ACHN (cell line): ENCODE measurements around the gene RHOC.

Experiments used
- DNase-seq: peaks from one replicate; pipeline ENCODE4 v3.0.0-alpha.2; 2015
- in situ Hi-C: cut with HindIII; loops from 2 replicates; pipeline ENCODE4 v1.10.0; 2017; ENCODE audit warnings: low sequenced_read_pairs, low pct_ligation_motif_present, low pct_unique_long_range_greater_than_20kb

Gene RHOC

GRCh38 chr1:112704934-112705627, 1.8 kb downstream of the RHOC start:
- in situ Hi-C loops: no loop called here
- DNase-seq: peak; percentile 89

GRCh38 chr1:112704391-112704933, 2.5 kb downstream of the RHOC start:
- no peak for DNase-seq
- in situ Hi-C loops: no loop called here

- no peak for DNase-seq
- in situ Hi-C loops: no loop called here
These were observed 3.2 kb downstream of the RHOC start for GRCh38 chr1:112703706-112704105.

DNA sequence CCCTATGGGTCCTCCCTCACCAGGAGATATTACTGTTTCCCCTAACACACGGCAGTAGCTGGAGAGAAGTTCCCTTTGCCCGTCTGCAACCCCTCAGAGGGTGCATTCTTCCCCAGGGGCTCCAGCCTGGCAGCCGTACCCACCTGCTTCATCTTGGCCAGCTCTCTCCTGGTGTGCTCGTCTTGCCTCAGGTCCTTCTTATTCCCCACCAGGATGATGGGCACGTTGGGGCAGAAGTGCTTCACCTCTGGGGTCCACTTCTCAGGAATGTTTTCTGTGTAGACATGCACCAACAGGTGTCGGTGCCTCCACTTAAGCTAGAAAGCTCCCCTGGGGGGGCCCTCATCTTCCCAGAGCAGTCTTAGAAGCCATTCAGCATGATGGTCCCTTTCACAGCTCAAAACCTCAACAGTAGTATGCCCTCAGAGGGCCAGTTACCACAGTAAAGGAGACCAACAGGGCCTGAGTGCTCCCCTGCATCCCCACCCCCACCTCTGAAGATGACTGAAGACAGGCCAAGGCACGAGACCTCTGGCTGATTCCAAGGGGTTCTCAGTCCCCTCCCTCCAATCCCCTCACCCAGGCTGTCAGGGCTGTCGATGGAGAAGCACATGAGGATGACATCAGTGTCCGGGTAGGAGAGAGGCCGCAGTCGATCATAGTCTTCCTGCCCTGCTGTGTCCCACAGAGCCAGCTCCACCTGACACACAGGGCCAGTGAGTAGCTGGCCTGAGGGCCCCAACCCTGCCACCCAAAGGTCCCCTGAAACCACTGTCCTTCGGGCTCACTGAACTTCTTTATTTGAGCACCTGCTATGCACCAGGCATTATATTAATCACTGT, 4.3 kb downstream of the RHOC start:
- in situ Hi-C loops: no loop called here
- no peak for DNase-seq

DNA sequence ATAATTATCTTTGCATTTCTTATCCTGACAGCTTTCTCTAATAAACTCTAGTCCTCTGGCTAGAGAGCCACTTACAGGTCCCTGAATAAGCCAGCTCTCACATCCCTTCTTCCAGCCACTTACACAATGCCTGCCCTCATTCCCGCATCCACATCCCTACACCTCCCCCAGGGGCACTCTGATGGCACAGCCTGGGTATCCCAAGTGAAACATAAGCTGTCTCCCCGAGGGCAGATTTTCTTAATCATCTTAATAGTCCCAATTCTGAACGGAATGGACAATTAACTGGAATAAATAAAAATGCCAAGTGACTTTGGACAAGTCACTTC, 4.9 kb downstream of the RHOC start:
- in situ Hi-C loops: no loop called here
- no peak for DNase-seq

GRCh38 chr1:112701227-112702066, 5.5 kb downstream of the RHOC start:
- no peak for DNase-seq
- in situ Hi-C loops: no loop called here

DNA sequence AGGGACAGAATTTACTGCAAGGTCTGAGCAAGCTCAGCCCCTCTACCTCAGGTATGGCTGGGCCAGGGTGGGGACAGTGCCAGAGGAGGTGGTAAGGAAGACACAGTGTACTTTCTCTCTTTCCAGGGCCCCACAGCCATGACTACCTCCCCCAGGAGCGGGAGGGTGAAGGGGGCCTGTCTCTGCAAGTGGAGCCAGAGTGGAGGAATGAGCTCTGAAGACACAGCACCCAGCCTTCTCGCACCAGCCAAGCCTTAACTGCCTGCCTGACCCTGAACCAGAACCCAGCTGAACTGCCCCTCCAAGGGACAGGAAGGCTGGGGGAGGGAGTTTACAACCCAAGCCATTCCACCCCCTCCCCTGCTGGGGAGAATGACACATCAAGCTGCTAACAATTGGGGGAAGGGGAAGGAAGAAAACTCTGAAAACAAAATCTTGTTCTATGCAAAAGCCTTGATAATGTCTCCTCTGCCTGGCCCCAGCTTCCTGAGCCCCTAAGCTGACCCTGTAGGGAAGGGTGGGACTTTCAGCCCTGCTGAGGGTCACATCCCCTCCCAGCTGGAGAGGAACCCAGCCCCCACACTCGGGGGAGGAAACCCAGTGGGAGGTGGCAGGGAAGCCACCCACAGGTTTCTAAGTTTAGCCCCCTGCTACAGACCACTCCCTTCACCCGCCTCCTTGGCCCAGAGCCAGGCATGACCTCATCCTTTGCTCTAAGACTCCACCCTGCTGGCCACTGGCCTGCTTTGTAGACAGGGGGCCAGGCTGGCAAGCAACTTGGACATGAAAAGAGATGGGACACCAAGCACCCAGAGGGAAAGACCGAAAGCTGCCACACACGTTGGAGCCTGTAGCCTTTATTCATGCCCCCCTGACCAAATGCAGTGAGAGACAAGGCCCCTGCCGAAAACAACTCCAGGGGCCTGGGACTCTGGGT, 6.4 kb downstream of the RHOC start:
- in situ Hi-C loops: no loop called here
- DNase-seq: peak; percentile 88

- in situ Hi-C loops: no loop called here
- DNase-seq: no peak
These were observed 7.3 kb downstream of the RHOC start for GRCh38 chr1:112699425-112700144.

GRCh38 chr1:112698366-112699310, 8.3 kb downstream of the RHOC start:
- no peak for DNase-seq
- in situ Hi-C loops: no loop called here

DNA sequence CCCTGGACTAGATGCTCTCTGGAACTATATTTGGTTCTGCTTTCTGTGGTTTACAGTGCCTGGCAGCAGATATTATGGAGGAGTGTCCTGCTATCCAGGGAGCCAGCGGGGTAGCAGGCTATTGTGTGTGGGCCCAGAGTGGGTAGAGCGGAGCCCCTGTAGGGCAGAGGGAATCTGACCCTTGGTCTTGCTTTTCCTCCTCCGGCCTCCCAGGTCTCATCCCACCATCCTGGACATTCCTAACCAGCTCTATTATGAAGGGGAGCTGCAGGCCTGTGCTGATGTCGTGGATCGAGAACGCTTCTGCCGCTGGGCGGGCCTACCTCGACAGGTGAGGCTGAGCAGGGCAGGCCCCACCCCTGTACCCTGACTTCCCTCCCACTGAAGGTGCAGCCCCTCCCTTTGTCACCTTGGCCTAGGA, 9.1 kb downstream of the RHOC start:
- DNase-seq: no peak
- in situ Hi-C loops: no loop called here

GRCh38 chr1:112696578-112697314, 10.2 kb downstream of the RHOC start:
- in situ Hi-C loops: no loop called here
- DNase-seq: no peak

- DNase-seq: no peak
- in situ Hi-C loops: no loop called here
These were observed 11.7 kb downstream of the RHOC start for GRCh38 chr1:112695276-112695675.

GRCh38 chr1:112694363-112694929, 12.5 kb downstream of the RHOC start:
- in situ Hi-C loops: no loop called here

DNA sequence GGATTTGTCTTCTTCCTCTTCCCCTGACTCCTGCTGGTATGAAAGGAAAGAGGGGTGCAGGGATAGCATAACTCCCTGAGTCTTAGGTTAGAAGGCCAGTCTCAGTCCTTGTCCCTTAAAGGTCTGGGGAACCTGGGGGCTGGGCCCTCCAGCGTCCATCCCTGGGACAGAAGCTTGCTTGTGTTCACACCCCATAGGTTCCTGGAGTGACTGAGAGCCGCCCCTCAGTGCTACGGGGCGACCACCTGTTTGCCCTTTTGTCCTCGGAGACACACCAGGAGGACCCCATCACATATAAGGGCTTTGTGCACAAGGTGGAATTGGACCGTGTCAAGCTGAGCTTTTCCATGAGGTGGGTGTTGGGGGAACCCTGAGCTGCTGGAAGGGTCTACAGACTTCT, 13.1 kb downstream of the RHOC start:
- in situ Hi-C loops: no loop called here
- no peak for DNase-seq

More at GRCh38 chr1:112694363-112694929, 12.5 kb downstream of the RHOC start:
- no peak for DNase-seq

GRCh38 chr1:112692681-112693080, 14.2 kb downstream of the RHOC start:
- DNase-seq: no peak
- in situ Hi-C loops: no loop called here
